A673 (cell line): ENCODE results near the gene OR6C70. TPM values are rescaled to one million over a fixed set of nuclear protein-coding genes. Genes with fewer than 3 reads are reported as not detected.

Experiments
- BruUV-seq: library from RNA; stranded (reverse); fragments of 400-500 nt; replicated peaks from 2 replicates; lab custom pipeline; 2021; lab: Mats Ljungman, UMichigan
- CTCF ChIA-PET: fragments of 300-600 bp; sonication (Branson Sonifier 250); formaldehyde crosslinking; loops from one replicate; lab custom pipeline; 2022; ENCODE audit warnings: antibody characterized with exemption; lab: Charles Lee
- POLR2A ChIA-PET: fragments of 300-600 bp; sonication (Branson Sonifier 250); formaldehyde crosslinking; loops from one replicate; lab custom pipeline; 2022; ENCODE audit warnings: antibody characterized with exemption; ENCODE audit not compliant: low non-redundant PET; lab: Charles Lee
- DNase-seq: peaks from one replicate; pipeline ENCODE4 v3.0.0-alpha.2; 2015; ENCODE audit warnings: low spot score
- H3K27ac ChIP-seq: fragments of 200-600 bp; sonication (generic); 2 replicates; pipeline ENCODE4 v1.5.1; 2016; ENCODE audit warnings: mixed run types, low read depth, mild to moderate bottlenecking, mixed read lengths, antibody characterized with exemption, low read length; ENCODE audit not compliant: poor library complexity, severe bottlenecking
- H3K27me3 ChIP-seq: fragments of 200-600 bp; sonication (generic); replicated peaks from 2 replicates; pipeline ENCODE4 v1.6.1; 2017; ENCODE audit warnings: mixed run types, low read depth, mild to moderate bottlenecking, mixed read lengths, antibody characterized with exemption, low read length; ENCODE audit not compliant: insufficient read depth, poor library complexity
- H3K36me3 ChIP-seq: fragments of 200-600 bp; sonication (generic); 2 replicates; pipeline ENCODE4 v1.6.1; 2016; ENCODE audit warnings: mixed run types, mild to moderate bottlenecking, mixed read lengths, antibody characterized with exemption, low read length; ENCODE audit not compliant: insufficient read depth, poor library complexity, severe bottlenecking
- H3K4me1 ChIP-seq: fragments of 200-600 bp; sonication (generic); 2 replicates; pipeline ENCODE4 v1.6.1; 2017; ENCODE audit warnings: mixed run types, mild to moderate bottlenecking, mixed read lengths, antibody characterized with exemption, low read length; ENCODE audit not compliant: insufficient read depth, poor library complexity, severe bottlenecking
- H3K4me3 ChIP-seq: fragments of 200-600 bp; sonication (generic); 2 replicates; pipeline ENCODE4 v1.5.1; 2016; ENCODE audit warnings: low read depth, mixed run types, mild to moderate bottlenecking, mixed read lengths, low read length; ENCODE audit not compliant: poor library complexity, severe bottlenecking
- H3K9me3 ChIP-seq: fragments of 200-600 bp; sonication (generic); 2 replicates; pipeline ENCODE4 v1.6.1; 2016; ENCODE audit warnings: mixed run types, low read depth, mild to moderate bottlenecking, mixed read lengths, antibody characterized with exemption, low read length; ENCODE audit not compliant: poor library complexity, severe bottlenecking
- EZH2 ChIP-seq: fragments of 200-600 bp; sonication (generic); IDR thresholded peaks from 2 replicates; pipeline ENCODE4 v1.6.1; 2017; ENCODE audit warnings: borderline replicate concordance, low read depth, mild to moderate bottlenecking, mixed read lengths, antibody characterized with exemption, low read length; ENCODE audit not compliant: poor library complexity, severe bottlenecking
- intact Hi-C: fragments of 100-400 bp; cut with micrococcal nuclease; formaldehyde crosslinking; loops from one replicate; pipeline ENCODE4 v1.10.0; 2022; ENCODE audit not compliant: unreplicated experiment
- total RNA-seq: library from RNA; stranded (reverse); gene quantifications from 2 replicates; pipeline ENCODE4 v1.2.3, GENCODE V29; 2021
- TF ChIP-seq, protein P1 (sequence below): fragments of 300-800, 200-600 bp; sonication (generic); conservative IDR thresholded peaks from 2 replicates; pipeline ENCODE4 v1.5.1; 2017; ENCODE audit warnings: low read depth, mild to moderate bottlenecking, antibody characterized with exemption, low read length, moderate library complexity, mixed read lengths

The OR6C70 gene
- total RNA-seq, 1 experiment from 2014 or later: not detected

DNA sequence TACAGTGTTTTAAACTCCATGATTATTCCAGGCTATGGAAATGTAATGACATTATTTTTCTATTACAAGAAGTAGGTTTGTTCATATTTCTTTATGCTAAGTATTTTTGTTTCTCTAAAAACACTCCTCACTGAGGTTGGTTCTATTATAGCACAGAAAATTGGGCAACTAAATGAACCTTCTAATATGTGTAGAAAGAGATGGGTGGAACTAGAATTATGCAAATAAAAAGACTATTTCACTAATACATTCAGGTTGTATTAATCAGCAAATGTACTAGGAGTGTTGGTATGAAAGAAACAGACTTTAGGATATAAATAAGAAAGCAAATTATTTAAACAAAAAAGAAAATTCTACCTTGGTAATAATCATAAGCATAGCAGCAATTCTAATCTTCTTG is 21.1 kb downstream of the OR6C70 start:
- ChIA-PET POLR2A (no interaction called here), CTCF (no interaction called here)
- no peak overlapping the region for H3K27ac ChIP-seq
- H3K4me1 ChIP-seq: no peaks in the 10 kb centered on the region
- H3K36me3 ChIP-seq: no peaks in the 10 kb centered on the region
- H3K4me3 ChIP-seq: no peak overlapping the region
- peaks cover 61% of the 10 kb centered on the region for H3K27me3 ChIP-seq
- no peaks in the 10 kb centered on the region for H3K9me3 ChIP-seq
- TF ChIP-seq EZH2: no peak
- TF ChIP-seq, protein P1, sequence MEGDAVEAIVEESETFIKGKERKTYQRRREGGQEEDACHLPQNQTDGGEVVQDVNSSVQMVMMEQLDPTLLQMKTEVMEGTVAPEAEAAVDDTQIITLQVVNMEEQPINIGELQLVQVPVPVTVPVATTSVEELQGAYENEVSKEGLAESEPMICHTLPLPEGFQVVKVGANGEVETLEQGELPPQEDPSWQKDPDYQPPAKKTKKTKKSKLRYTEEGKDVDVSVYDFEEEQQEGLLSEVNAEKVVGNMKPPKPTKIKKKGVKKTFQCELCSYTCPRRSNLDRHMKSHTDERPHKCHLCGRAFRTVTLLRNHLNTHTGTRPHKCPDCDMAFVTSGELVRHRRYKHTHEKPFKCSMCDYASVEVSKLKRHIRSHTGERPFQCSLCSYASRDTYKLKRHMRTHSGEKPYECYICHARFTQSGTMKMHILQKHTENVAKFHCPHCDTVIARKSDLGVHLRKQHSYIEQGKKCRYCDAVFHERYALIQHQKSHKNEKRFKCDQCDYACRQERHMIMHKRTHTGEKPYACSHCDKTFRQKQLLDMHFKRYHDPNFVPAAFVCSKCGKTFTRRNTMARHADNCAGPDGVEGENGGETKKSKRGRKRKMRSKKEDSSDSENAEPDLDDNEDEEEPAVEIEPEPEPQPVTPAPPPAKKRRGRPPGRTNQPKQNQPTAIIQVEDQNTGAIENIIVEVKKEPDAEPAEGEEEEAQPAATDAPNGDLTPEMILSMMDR: no peak
- BruUV-seq: no TSS peak
- intact Hi-C loops: no loop called here
- DNase-seq: no peak

DNA sequence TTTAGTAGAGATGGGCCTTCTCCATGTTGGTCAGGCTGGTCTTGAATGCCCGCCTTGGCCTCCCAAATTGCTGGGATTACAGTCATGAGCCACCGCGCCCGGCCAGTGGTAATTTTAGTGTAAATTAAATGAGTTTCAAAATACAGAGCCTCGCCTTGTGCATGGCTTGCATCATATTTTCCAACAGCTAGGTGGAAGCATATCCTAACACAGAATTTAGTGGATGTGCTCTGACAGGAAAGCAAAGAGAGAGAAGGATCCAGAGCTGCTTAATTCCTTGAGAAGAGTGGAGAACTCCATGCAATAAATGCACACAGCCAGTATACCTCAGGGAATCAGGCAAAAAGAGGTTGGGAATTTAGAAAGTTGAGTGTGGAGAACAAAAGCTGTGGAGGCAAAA is 23.6 kb downstream of the OR6C70 start:
- no peak overlapping the region for H3K27ac ChIP-seq
- H3K27me3 ChIP-seq: peaks cover 42% of the 10 kb centered on the region
- H3K4me1 ChIP-seq: no peaks in the 10 kb centered on the region
- no peak overlapping the region for H3K4me3 ChIP-seq
- POLR2A ChIA-PET: no interaction called here
- no TSS peak for BruUV-seq
- H3K36me3 ChIP-seq: no peaks in the 10 kb centered on the region
- CTCF ChIA-PET: no interaction called here
- no peaks in the 10 kb centered on the region for H3K9me3 ChIP-seq
- DNase-seq: no peak
- intact Hi-C loops: no loop called here
- TF ChIP-seq EZH2: no peak
- TF ChIP-seq, protein P1: no peak

DNA sequence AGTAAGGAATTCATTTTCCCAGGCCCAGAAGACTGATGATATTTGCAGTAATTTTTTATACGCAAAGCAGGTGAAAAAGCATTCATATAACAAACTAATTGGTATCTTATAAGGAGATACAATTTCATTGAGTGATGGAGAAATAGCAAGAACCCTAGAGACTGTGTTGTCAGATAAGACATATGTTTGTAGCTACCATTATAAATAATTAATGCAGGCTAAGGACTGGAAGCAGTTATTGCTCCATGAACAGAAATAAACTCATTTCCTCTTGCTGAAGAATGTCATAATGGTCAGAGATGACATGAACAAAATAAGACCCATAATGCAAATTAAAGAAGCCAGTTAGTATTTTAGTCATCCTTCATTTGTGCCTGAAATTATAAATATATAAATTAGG is 24.6 kb downstream of the OR6C70 start:
- ChIA-PET POLR2A (no interaction called here), CTCF (no interaction called here)
- Histone ChIP-seq H3K9me3 (no peaks in the 10 kb centered on the region), H3K27me3 (peaks cover 37% of the 10 kb centered on the region), H3K4me3 (no peak overlapping the region), H3K4me1 (no peaks in the 10 kb centered on the region), H3K36me3 (no peaks in the 10 kb centered on the region), H3K27ac (no peak overlapping the region)
- intact Hi-C loops: no loop called here
- BruUV-seq: no TSS peak
- no peak for TF ChIP-seq EZH2
- TF ChIP-seq, protein P1: no peak
- DNase-seq: no peak
